NCI-H2081 (cell line): ENCODE data around the gene RIT2.
A peak's percentile ranks its signal among the peaks of the same experiment; 100 is the strongest.
"Not testable (repeated sequence)": the region's sequence is repeated elsewhere in the genome, so short reads cannot be mapped to it uniquely, and the experiment has no call there.

ENCODE experiments used
- DNase-seq, 2 experiments: peaks; one replicate each; lab custom pipeline; 2025; lab: John Stamatoyannopoulos, UW

RIT2 gene

DNA sequence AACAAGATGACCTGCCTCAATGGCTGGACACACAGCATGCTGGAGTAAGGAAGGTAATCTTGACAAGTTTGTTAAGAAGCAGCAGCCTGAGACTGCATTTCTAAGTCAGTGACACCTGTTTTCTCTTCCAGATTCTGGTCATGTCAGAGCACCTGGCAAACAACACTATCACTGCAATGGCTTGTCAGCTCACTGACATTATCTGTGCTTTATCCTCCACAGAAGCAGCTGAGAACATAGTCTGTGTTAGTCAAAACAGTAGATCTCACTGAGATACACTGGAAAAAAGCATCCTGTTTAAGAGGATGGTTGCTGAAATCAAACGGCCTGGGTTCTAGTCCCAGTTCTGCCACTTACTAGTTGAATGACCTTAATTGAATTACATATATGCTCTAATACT lies 355.2 kb downstream of the RIT2 start:
- no peak for DNase-seq

DNA sequence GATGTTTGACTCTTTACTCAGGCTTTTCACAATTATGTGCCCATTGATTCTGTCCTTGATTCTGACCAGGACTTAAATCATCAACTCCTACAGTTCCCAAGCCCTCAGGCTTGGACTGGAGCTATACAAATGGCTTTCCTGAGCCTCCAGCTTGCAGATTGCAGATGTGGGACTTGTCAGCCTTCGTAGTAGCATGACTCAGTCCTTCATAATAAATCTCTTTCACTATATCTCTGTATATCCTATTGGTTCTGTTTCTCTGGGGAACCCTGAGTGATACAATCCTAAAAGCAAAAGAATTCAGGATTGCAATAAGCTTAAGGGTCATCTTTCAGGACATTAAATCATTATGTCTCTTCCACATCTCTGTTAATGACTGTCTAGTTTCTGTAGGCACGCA lies 356.6 kb downstream of the RIT2 start:
- no peak for DNase-seq

DNA sequence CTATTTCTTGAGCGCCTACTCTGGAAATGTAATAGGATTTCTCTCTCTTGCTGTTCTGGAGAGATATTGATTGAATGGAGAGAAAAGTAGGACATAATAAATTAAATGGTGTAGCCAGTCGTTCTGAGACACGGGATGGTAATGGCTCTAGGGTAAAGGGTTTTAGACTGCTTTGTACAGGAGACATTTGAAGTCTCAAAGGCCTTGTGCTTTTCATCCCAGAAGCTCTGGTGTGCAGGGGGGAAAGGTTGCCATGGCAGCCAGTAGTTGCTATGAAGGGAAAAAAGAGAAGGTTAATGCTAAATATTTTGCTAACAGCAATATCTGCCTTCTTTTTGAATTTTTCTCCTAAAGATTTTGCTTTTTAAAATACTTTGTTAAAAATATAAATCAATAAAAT lies 359.3 kb downstream of the RIT2 start:
- DNase-seq = no peak

DNA sequence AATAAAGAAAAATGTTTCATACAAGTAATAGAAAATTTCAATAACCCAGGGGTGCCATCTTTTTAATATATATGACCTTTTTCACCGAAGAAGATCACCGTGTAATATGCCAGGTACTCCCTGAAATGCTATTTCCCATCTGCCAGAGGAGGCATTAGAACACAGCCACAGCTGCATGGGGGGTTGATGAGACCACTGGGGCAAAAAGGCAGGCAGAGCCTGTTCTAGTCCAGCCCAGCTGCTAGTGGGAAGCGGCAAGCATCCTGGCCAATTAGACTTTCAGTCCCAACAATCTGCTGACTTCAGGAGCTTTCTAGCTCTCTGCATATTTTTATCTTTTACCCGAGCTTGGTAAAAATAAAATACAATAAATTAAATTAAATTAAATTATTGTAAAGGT lies 362.6 kb downstream of the RIT2 start:
- no peak for DNase-seq

DNA sequence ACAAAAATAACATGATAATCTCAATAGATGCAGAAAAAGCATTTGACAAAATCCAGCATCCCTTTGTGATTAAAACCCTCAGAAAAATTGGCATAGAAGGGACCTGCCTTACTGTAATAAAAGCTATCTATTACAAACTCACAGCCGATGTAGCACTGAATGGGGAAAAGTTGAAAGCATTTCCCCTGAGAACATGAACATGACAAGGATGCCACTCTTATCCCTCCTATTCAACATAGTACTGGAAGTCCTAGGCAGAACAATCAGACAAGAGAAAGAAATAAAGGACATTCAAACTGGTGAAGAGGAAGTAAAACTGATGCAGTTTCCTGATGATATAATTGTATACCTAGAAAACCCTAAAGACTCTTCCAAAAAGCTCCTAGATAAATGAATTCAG lies 368.7 kb downstream of the RIT2 start:
- DNase-seq = no peak

DNA sequence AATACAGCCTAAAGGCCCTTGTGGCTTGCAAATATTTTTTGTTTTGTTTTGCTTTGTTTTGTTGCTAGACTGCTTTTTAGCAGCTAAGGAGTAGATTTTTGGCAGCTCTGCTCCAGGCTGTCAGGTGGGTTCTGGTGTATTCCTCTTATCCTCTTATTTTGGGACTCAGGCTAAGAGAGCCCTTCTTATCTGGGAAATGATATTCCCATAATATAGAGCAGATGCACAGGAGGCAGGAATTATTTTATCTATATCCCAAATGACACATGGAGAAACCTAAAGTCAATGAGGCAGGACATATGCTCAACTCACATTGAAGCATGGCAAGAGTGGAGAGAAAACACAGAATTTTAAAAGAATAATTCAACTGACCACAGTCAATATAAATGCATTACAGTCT lies 369.6 kb downstream of the RIT2 start:
- DNase-seq = no peak

DNA sequence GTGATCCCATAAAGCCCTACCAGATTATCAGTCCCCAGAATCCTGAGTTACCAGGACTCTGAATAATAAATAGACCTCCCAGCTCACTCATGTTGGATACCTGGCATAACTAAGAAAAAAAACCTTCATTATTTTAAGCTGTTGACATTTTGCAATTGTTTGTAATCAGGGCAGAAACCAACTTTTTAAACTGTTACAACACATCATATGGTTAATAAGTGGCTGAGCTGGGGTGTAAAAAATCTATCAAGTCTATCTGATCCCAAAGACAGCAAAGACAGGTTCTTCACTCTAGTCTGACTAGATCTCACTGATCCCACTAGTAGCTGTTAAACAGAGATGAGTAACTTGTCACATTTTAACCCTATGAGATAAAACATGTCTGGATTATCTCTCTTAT lies 370.3 kb downstream of the RIT2 start:
- no peak for DNase-seq

DNA sequence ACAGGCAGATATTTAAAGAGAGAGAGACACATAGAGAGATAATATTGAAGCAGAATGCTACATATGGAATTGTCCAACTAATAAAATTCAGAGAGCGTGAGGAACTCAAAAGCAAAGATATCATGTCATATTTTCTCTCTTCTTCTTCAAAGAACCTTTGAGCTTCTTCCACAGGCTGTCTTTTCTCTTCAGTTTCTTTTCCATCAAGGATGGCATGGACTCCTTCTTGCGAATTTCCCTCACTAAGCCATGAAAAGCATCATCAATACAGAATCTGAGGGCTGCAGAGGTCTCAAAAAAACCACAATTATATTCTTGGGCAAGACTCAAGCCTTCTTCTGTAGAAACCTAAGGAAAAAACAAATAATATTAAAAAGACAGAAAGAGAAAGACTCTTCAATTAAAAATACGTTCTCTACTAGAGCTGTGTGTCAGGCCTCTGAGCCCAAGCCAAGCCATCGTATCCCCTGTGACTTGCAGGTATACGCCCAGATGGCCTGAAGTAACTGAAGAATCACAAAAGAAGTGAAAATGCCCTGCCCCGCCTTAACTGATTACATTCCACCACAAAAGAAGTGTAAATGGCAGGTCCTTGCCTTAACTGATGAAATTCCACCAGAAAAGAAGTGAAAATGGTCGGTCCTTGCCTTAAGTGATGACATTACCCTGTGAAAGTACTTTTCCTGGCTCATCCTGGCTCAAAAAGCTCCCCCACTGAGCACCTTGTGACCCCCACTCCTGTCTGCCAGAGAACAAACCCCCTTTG lies 371.9 kb downstream of the RIT2 start:
- DNase-seq = no peak

DNA sequence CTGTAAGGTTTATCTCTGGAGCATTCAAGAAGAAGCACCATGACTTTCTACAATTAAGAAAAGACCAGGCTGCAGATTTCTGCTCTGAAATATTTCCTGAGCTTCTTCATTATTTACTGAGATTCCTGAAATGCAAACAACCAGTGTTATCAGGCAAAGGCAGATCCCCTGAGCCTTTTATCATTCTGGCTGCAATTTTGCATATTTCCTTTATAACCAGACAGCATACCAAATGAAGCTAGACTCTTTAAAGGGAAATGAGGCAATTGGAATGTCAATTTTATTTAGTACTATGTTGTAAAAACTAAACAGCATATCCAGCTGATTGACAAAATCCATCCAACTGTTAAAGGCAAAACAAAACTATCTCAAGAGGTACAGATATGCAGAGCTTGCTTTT lies 372.5 kb downstream of the RIT2 start:
- DNase-seq = no peak

DNA sequence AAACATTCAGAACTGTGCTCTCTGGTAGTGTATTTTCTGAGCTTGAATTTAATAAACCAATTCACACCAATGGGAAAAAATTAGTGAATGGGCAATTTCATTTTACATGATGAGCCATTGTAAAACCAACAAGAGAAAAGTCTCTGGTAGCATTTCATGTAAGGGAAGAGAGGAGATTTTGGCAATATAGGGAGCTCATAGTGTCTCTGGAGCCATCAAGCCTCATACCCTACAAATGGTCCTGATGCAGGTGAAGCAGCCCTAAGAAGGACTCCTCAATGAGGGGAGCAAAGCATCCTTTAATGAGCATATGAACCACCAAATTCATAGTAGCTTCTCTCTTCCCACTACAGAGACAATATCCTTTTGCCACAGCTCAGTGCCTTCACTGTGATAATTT lies 373.0 kb downstream of the RIT2 start:
- DNase-seq = no peak

DNA sequence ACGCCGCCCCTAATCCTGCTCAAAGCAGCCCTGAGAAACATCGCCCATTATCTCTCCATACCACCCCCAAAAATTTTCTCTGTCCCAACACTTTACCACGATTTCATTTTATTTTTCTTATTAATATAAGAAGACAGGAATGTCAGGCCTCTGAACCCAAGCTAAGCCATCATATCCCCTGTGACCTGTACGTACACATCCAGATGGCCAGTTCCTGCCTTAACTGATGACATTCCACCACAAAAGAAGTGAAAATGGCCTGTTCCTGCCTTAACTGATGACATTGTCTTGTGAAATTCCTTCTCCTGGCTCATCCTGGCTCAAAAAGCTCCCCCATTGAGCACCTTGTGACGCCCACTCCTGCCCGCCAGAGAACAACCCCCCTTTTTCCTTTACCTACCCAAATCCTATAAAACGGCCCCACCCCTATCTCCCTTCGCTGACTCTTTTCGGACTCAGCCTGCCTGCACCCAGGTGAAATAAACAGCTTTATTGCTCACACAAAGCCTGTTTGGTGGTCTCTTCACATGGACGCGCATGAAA lies 373.6 kb downstream of the RIT2 start:
- DNase-seq = not testable (repeated sequence)

DNA sequence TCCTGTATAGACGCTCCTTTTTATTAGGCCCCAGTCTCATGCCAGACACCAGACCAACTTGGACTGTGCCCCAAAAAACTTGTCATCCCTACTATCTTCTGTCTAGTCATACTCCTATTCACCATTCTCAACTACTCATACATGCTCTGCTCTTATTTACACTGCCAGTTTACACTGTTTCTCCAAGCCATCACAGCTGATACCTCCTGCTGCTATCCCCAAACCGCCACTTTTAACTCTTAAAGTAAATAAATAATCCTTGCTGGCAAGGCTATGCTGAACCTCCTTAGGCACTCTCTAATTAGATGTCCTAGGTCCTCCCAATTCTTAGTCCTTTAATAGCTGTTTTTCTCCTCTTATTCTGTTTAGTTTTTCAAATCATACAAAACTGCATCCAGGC lies 374.2 kb downstream of the RIT2 start:
- DNase-seq = not testable (repeated sequence)

DNA sequence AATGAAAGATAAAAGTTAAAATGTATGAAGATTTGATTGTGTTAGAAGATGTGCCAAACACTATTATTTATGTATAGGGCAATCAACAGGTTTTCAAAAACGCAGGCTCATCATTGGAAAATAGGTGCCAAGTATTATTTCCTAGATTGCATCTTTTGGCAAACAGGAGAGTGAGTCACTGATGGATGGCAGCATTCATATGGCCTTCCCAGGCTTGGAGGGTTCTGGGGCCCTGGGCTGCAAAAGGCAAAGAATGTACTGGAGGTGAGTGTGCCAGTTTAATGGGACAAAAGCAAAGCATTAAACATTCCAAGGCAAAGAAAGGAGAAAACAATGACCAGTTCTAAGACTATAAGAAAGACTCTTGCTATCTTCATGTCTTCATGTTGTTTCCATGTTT lies 379.4 kb downstream of the RIT2 start:
- DNase-seq = no peak

DNA sequence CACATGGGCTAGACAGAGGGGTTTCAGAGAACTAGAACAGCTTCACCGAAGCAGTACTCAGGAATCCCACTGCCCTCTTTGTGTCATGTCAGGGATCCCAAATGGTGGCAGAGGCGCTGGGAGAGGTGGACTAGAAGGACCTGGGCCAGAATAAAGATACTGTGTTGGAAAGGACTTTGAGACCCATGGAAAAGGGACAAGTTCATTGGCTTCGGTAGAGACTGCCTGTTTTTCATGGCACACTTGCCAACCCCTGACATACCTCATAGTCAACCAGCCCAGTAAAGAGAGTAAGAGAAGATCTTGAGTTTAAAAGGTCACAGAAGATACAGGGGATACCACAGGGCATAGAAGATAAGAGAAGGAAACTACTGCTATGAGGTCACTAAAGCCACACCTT lies 381.0 kb downstream of the RIT2 start:
- no peak for DNase-seq

DNA sequence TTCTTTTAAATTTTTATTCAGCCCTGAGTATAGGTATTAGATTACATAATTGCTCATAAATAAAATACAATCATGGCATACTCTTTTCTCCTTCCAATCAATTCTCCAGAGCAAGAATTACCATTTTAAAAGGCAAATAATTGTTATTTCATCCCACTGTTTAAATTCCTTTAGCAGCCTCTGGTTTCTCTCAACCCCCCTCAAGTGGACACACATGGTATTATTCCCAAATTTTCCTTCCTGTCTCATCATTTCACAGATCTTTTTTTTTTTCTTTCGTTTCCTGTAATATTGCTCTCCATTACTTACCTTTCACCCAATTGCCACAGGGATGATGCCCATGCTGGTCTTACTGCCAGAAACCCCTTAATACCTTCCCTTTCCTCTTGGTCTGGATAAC lies 385.2 kb downstream of the RIT2 start:
- no peak for DNase-seq

DNA sequence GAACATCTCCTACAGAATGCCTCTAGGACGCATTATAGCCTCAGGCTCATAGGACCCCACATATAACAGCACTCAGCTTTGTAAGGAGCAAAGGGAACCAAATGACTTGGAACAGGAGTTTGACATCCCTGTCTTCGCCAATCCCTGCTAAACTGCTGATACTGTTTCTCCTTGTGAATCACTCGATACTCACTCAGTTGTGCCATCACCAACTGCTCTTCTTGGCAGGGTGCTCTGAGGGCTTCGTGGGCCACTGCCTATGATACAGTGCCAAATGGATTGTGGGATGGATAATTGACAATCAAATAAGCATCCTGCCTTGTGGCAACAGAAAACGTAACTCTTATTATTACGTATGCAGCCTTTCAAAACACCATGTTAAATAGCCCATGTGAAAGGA lies 396.3 kb downstream of the RIT2 start:
- DNase-seq = peak in 1 of 2 experiments; percentile 45

DNA sequence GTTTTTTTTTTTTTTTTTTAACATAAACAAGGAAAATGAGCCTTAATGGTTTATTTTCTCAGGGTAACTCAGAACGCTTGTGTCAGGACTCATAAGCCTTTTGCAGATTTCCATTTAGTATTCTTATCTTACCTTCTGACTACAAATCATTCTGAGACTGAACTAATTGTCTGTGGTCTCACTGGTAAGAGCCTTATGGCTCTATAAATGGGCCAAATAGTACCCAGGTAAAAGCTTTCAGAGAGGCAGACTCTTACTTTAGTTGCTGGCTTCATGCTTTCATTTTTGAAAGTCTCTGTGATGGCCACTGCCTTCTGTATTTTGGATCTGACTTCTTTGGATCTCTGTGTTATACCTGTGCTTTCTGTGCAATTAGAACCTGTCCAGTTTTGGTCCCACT lies 403.4 kb downstream of the RIT2 start:
- no peak for DNase-seq

DNA sequence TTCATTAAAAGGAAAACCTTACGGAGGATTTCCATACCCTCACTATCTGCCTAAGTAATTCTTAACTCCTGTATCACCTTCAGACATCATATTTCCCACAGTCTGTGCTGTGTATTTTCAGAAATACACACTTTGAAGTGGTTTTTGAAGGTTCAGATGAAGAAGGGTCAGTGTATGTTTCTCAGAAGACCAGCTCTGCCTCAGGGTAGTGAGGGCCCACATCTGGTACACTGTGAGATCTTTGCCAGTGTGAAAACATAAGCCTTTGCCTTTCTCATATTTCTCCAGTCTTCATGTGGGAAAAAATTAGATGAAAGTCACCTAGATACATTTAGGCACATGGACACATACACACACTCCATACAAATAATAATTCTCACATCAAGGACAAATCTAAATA lies 408.4 kb downstream of the RIT2 start:
- no peak for DNase-seq

DNA sequence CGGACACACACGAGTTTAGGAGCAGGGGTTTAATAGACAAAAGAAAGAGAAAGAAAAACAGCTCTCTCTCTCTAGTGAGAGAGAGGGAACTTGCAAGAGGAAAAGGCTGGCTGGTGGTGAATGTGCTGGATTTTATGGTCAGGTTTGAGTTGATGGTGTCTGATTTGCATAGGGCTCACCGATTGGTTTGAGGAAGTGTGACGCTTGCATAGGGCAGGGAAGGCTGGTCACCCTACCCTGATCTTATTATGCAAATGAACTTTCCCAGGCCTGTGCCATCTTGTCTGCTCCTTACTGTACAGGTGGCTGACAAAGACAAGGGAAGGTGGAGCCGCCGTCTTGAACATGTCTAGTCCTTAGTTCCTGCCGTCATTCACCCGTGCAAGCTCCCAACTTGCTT lies 408.9 kb downstream of the RIT2 start:
- DNase-seq = peak; percentile 34 to 51

DNA sequence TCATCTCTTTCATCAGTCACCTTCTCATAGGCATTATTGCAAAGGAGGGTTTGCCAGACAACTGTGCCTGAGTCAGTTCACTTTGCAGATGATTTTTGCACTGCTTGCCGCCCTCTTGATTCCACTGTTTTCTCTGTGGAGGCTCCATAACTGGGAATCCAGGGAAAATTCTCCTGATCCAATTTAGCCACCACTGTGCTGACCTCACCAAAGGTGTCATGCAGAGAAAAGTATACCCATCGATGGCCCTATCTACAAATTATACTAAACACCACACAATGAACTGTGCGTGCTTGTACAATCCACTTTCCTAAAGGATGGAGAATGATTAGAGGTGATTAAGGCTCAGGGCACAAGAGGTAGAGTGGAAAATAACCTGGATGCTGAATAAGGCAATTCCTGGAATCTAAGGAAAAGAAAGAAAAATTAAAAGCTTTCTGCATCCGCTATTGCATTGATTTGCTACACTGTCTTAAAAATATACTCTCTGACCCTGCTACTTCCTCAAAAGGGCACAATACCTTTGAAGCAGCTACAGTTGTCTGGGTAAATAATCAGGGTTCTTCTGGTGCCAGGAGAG lies 409.4 kb downstream of the RIT2 start:
- DNase-seq = peak; percentile 40 to 61
